NCI-H1436 treated with DMSO at 0.1 percent for 48 hours (cell line): ENCODE data around the gene ANKRD36.
"Not testable (repeated sequence)": the region's sequence is repeated elsewhere in the genome, so short reads cannot be mapped to it uniquely, and the experiment has no call there.

Experiments used
- DNase-seq: peaks from one replicate; lab custom pipeline; 2025; lab: John Stamatoyannopoulos, UW

Gene ANKRD36

DNA sequence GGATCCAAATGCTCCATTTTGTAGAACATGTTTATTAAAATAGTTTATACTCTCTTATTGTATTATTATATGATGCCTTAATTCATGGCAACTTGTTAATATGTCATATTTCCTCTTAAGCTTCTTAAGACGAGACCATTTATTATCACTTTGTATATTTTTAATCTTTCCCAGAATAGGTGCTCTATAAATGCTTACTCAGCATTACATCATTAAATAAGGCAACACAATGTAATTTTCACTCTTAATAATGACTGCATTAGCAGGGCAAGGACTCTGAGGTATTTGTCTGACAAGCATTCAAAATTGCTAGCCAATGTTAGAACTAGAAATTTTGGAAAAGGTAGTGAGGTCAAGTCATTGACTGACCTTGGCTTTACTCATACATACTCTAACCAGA is 180.7 kb downstream of the ANKRD36 start:
- not testable (repeated sequence) for DNase-seq
